Endothelial cell of umbilical vein (primary cell): Measurements from ENCODE around the gene SAMD4A. TPM values are rescaled to one million over a fixed set of nuclear protein-coding genes. Genes with fewer than 3 reads are reported as not detected.

Source experiments
- BruUV-seq: library from RNA; stranded (reverse); fragments of 400-500 nt; replicated peaks from 2 replicates; lab custom pipeline; 2021; lab: Mats Ljungman, UMichigan
- CTCF ChIA-PET: fragments of 300-600, 350-600 bp; sonication (Branson Sonifier 250); formaldehyde crosslinking; loops from one replicate; lab custom pipeline; 2021; ENCODE audit warnings: antibody characterized with exemption, inconsistent platforms; lab: Charles Lee
- POLR2A ChIA-PET: fragments of 300-600, 350-600 bp; sonication (Branson Sonifier 250); formaldehyde crosslinking; loops from one replicate; lab custom pipeline; 2021; ENCODE audit warnings: antibody characterized with exemption, inconsistent platforms; lab: Charles Lee
- DNase-seq: peaks from one replicate; pipeline ENCODE4 v3.0.0-alpha.2; 2011; ENCODE audit warnings: low read depth, low spot score
- FAIRE-seq: peaks from 2 replicates; lab custom pipeline; 2011; peaks lifted over from hg19 to GRCh38; lab: Jason Lieb, UNC
- H2AFZ ChIP-seq: 2 replicates; pipeline ENCODE4 v1.6.0; 2012; ENCODE audit warnings: low read depth, low read length, control low read depth, inconsistent platforms
- H3K27ac ChIP-seq: 2 replicates; pipeline ENCODE4 v1.5.1; 2011; ENCODE audit warnings: low read depth, mild to moderate bottlenecking, control low read depth, low read length, moderate library complexity; ENCODE audit not compliant: insufficient read depth
- H3K27me3 ChIP-seq, 2 experiments: 2 replicates each; pipeline versions ENCODE4 v1.6.0 to v1.6.1; 2011; ENCODE audit warnings: low read length in 2 of 2, mixed read lengths in 1 of 2; ENCODE audit not compliant: control insufficient read depth in 2 of 2, insufficient read depth in 2 of 2
- H3K36me3 ChIP-seq, 2 experiments: 2 replicates in 1 of 2; 3 replicates in 1 of 2; pipeline ENCODE4 v1.5.1; 2011; ENCODE audit warnings: low read length in 2 of 2, mild to moderate bottlenecking in 1 of 2, moderate library complexity in 1 of 2; ENCODE audit not compliant: control insufficient read depth in 2 of 2, insufficient read depth in 2 of 2; ENCODE audit errors: extremely low read depth in 1 of 2
- H3K4me1 ChIP-seq: 3 replicates; pipeline ENCODE4 v1.5.1; 2011; ENCODE audit warnings: mild to moderate bottlenecking, low read length; ENCODE audit not compliant: control insufficient read depth, insufficient read depth; ENCODE audit errors: extremely low read depth
- H3K4me2 ChIP-seq: 2 replicates; pipeline ENCODE4 v1.6.1; 2011; ENCODE audit warnings: low read length, control low read depth, mixed read lengths; ENCODE audit not compliant: insufficient read depth
- H3K4me3 ChIP-seq, 3 experiments: fragments of 200-600 bp in 1 of 3; sonication (generic), shearing (Covaris generic) in 1 of 3; replicated peaks in 1 of 3; 2 replicates each; pipeline ENCODE4 v1.5.1; 2011 to 2016; ENCODE audit warnings: control low read depth in 3 of 3, low read length in 3 of 3, mild to moderate bottlenecking in 2 of 3, inconsistent platforms in 1 of 3, low read depth in 1 of 3, moderate library complexity in 1 of 3; ENCODE audit not compliant: insufficient read depth in 1 of 3
- H3K79me2 ChIP-seq: 2 replicates; pipeline ENCODE4 v1.6.0; 2012; ENCODE audit warnings: low read length, inconsistent platforms; ENCODE audit not compliant: control insufficient read depth, insufficient read depth
- H3K9ac ChIP-seq: replicated peaks from 2 replicates; pipeline ENCODE3; 2011; ENCODE audit warnings: low read length, control low read depth; ENCODE audit not compliant: insufficient read depth; ENCODE audit errors: extremely low read depth
- H3K9me1 ChIP-seq: replicated peaks from 3 replicates; pipeline ENCODE4 v1.6.0; 2011; ENCODE audit warnings: mild to moderate bottlenecking, low read length; ENCODE audit not compliant: control insufficient read depth, insufficient read depth; ENCODE audit errors: extremely low read depth
- H3K9me3 ChIP-seq: replicated peaks from 2 replicates; pipeline ENCODE4 v1.5.1; 2012; ENCODE audit warnings: low read length, inconsistent platforms; ENCODE audit not compliant: control insufficient read depth, insufficient read depth
- H4K20me1 ChIP-seq: replicated peaks from 2 replicates; pipeline ENCODE3; 2011; ENCODE audit warnings: mild to moderate bottlenecking, low read length; ENCODE audit not compliant: control insufficient read depth, insufficient read depth; ENCODE audit errors: extremely low read depth
- GATA2 ChIP-seq: IDR thresholded peaks from 2 replicates; pipeline ENCODE4 v1.7.0; 2011; ENCODE audit warnings: low read depth, mild to moderate bottlenecking, moderate library complexity, mixed read lengths, low read length; ENCODE audit not compliant: insufficient read length, insufficient read depth
- MYC ChIP-seq: IDR thresholded peaks from one replicate; pipeline ENCODE4 v1.6.1; 2011; ENCODE audit warnings: mild to moderate bottlenecking, low read depth, low read length
- POLR2A ChIP-seq: IDR thresholded peaks from 2 replicates; pipeline ENCODE4 v1.6.1; 2012; ENCODE audit warnings: low read depth, mild to moderate bottlenecking, control low read depth, low read length
- POLR2AphosphoS5 ChIP-seq: IDR thresholded peaks from 2 replicates; pipeline ENCODE4 v1.6.1; 2012; ENCODE audit warnings: low read depth, mild to moderate bottlenecking, control low read depth, low read length, moderate library complexity; ENCODE audit not compliant: insufficient read depth
- dilution Hi-C: fragments of 300-500 bp; cut with MboI; formaldehyde crosslinking; loops from one replicate; pipeline ENCODE4 v1.15.0; 2019; ENCODE audit warnings: low sequenced_read_pairs; ENCODE audit not compliant: extremely low pct_ligation_motif_present
- intact Hi-C: fragments of 100-400 bp; cut with micrococcal nuclease; formaldehyde crosslinking; loops from one replicate; pipeline ENCODE4 v1.10.0; 2022
- polyA plus RNA-seq, 4 experiments: library from polyadenylated mRNA; depleted of rRNA in 3 of 4; stranded (reverse) in 3 of 4; unstranded in 1 of 4; fragments of >200 nt; gene quantifications; 2 replicates each; pipeline versions ENCODE4 v1.2.1 to v1.2.3, GENCODE V29; 2011 to 2012; ENCODE audit warnings: missing spikeins in 1 of 4
- total RNA-seq: library from RNA; stranded (reverse); gene quantifications from 2 replicates; pipeline ENCODE4 v1.2.3, GENCODE V29; 2021

SAMD4A gene
- total and polyA plus RNA-seq, 2 donors (not counting 3 experiments of a cell fraction or from before 2014, with no cell fraction given), result 37.7 to 95.3 TPM

- DNase-seq (no peak), FAIRE-seq (no peak)
- Histone ChIP-seq H3K9me3 (no peaks in the 10 kb centered on the region), H3K27ac (no peak overlapping the region), H3K4me2 (no peak overlapping the region), H3K79me2 (peaks cover 40% of the 10 kb centered on the region), H3K9ac (no peak overlapping the region), H2AFZ (no peak overlapping the region), H3K4me3 (no peak overlapping the region), H4K20me1 (peaks cover 3% of the 10 kb centered on the region), H3K9me1 (no peaks in the 10 kb centered on the region), H3K27me3 (no peaks in the 10 kb centered on the region), H3K4me1 (peaks cover 15% of the 10 kb centered on the region), H3K36me3 (peaks cover 0 to 2% of the 10 kb centered on the region in 2 experiments)
- POLR2A ChIA-PET, result no interaction called here
- dilution Hi-C loops, result no loop called here
- CTCF ChIA-PET, result interaction anchor here (1.2 to 2.6 kb wide), 2 partner anchors 54 to 133 kb away, joined by 3 to 8 read pairs; no protein-coding TSS in a partner anchor
- BruUV-seq, result no TSS peak
- TF ChIP-seq POLR2A, result no peak
- TF ChIP-seq POLR2AphosphoS5, result no peak
- TF ChIP-seq MYC, result no peak
- intact Hi-C loops, result no loop called here
These were observed 130.1 kb downstream of the SAMD4A start for GRCh38 chr14:54697001-54697400.

- CTCF ChIA-PET, result interaction anchor here (2.6 kb wide), 1 partner anchor 134 kb away, joined by 8 read pairs; no protein-coding TSS in a partner anchor
- POLR2A ChIA-PET, result no interaction called here
- no TSS peak for BruUV-seq
- Histone ChIP-seq H3K27me3 (no peaks in the 10 kb centered on the region), H3K27ac (no peak overlapping the region), H3K9ac (no peak overlapping the region), H4K20me1 (peaks cover 3% of the 10 kb centered on the region), H3K4me3 (no peak overlapping the region), H3K79me2 (peaks cover 37% of the 10 kb centered on the region), H3K4me1 (peaks cover 15% of the 10 kb centered on the region), H3K36me3 (peaks cover 0 to 7% of the 10 kb centered on the region in 2 experiments), H3K4me2 (no peak overlapping the region), H3K9me3 (no peaks in the 10 kb centered on the region), H2AFZ (no peak overlapping the region), H3K9me1 (no peaks in the 10 kb centered on the region)
- intact Hi-C loops (no loop called here), dilution Hi-C loops (no loop called here)
- DNase-seq (no peak), FAIRE-seq (no peak)
- TF ChIP-seq GATA2 (no peak), MYC (no peak), POLR2AphosphoS5 (no peak)
These were observed 130.9 kb downstream of the SAMD4A start for GRCh38 chr14:54697803-54698202.
